Left kidney (tissue), 2 donors: ENCODE results near the gene DUSP12. TPM values are rescaled to one million over a fixed set of nuclear protein-coding genes. Genes with fewer than 3 reads are reported as not detected.
"Not testable (repeated sequence)": the region's sequence is repeated elsewhere in the genome, so short reads cannot be mapped to it uniquely, and the experiment has no call there.

ENCODE experiments used
- DNase-seq: peaks from one replicate; pipeline ENCODE4 v3.0.0-alpha.2; 2013
- polyA plus RNA-seq: library from polyadenylated mRNA; unstranded; fragments of 120-200 nt; gene quantifications from one replicate; pipeline ENCODE4 v1.2.1, GENCODE V29; 2013; ENCODE audit not compliant: insufficient read length

Gene DUSP12
- polyA plus RNA-seq, 1 donor: 44.9 TPM

DNA sequence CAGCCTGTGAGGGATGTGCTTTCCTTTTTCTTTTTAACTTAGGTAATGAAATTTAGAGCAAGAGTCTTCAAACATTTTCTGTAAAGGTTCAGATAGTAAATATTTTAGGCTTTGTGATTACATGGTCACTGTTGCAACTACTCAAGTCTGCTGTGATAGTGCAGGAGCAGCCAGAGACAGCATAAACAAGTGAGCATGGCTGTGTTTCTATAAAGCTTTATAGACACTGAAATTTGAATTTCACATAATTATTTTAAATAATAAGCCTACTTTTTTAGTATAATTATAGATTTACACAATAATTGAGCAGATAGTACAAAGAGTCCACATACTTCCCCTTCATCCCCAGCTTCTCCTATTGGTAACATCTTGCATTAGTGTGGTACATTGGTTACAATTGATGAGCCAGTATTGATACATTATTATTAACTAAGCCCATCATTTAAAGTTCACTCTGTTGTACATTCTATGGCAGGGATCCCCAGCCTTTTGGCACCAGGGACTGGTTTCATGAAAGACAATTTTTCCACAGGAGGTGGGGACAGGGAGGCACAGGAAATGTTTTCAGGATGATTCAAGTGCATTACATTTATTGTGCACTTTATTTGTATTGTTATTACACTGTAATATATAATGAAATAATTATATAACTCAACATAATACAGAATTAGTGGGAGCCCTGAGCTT, 19.5 kb downstream of the DUSP12 start:
- no peak for DNase-seq

DNA sequence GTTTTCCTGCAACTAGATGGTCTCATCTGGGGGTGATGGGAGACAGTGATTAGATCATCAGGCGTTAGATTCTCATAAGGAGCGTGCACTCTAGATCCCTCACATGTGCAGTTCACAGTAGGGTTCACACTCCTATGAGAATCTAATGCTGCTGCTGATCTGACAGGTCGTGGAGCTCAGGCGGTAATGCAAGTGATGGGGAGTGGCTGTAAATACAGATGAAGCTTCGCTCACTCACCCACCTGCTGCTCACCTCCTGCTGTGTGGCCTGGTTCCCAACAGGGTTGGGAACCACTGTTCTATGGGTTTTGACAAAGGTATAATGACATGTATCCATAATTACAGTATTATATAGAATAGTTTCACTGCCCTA, 20.1 kb downstream of the DUSP12 start:
- DNase-seq: not testable (repeated sequence)

- no peak for DNase-seq
Measured at GRCh38 chr1:161770250-161770649, 20.7 kb downstream of the DUSP12 start.

GRCh38 chr1:161771161-161771560, 21.6 kb downstream of the DUSP12 start:
- DNase-seq: no peak

DNA sequence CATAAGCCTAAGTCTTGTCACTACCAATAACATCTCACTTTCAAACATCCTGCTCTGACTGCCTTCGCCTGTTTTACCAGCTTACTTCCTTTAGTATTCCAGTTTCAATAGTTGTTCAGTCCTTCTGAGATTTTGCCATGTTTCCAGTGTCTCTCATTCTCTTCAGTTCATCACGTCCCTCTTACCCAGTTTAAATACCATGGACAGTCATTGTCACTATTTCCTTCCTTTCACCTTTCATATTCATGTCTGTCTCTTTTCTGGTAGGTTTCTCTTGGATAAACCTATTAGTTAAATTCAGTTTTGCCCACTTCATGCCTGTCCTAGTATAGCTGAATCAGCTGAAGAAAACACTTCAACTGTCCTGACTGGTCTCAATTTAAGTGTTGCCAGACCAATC, 22.4 kb downstream of the DUSP12 start:
- DNase-seq: no peak

GRCh38 chr1:161772397-161772796, 22.8 kb downstream of the DUSP12 start:
- DNase-seq: no peak

GRCh38 chr1:161773791-161774190, 24.2 kb downstream of the DUSP12 start:
- DNase-seq: no peak

DNA sequence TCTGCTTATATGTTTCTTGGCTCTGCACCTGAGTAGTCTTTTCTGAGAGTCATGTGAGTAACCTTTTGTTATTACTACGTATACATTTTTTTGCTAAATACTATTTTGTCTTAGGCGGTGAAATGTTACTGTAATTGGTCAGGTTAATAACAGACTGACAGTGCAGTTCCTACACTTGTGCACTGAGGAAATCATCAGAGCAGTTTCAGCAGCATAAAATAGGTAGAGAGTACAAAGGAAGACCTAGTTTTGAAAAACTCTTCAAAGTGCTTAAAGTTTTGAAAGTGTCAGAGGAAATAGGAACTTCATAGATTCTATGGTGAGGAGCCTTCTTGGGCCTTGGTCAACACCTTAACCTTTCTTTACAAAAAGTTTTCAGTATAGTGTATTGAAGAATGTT, 27.7 kb downstream of the DUSP12 start:
- no peak for DNase-seq

DNA sequence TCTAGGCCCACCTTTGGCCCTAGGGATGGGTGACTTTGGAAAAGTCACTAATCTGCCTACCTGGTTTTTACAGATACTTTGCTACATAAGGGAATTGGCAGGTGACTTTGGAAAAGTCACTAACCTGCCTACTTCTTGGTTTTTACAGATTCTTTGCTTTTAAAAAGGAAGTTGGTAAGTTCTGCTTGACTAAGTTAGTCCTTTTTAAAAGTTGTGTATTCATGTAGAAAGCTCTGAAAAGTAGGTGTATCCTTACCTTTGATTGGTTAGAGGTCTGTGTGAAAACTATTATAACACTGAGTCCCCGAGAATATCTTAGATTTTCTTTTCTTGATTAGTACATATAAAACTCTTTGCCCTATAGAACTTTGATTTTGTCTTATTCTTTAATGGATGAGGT, 28.9 kb downstream of the DUSP12 start:
- no peak for DNase-seq

DNA sequence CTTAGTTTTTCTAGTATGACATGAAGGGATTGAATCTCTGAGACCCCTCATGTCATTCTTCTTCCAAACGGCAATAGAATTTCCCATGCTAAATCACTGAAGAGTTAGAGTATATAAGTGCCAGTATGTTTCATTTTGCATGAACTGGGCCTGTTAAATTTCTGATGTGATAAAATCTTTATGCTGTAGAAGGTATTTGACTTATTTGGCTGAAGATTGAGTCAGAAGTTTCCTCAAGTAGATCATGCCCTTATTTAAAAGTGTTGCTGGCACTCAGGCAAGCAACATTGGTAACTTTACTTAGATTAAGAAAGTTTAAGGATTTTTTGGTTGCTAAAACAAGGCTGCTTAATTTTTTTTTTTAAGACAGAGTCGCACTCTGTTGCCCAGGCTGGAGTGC, 29.8 kb downstream of the DUSP12 start:
- DNase-seq: no peak

- DNase-seq: no peak
Measured at GRCh38 chr1:161781995-161782394, 32.4 kb downstream of the DUSP12 start.

- no peak for DNase-seq
Measured at GRCh38 chr1:161782886-161783285, 33.3 kb downstream of the DUSP12 start.

GRCh38 chr1:161784968-161785367, 35.4 kb downstream of the DUSP12 start:
- DNase-seq: no peak

GRCh38 chr1:161787355-161787754, 37.8 kb downstream of the DUSP12 start:
- DNase-seq: no peak

DNA sequence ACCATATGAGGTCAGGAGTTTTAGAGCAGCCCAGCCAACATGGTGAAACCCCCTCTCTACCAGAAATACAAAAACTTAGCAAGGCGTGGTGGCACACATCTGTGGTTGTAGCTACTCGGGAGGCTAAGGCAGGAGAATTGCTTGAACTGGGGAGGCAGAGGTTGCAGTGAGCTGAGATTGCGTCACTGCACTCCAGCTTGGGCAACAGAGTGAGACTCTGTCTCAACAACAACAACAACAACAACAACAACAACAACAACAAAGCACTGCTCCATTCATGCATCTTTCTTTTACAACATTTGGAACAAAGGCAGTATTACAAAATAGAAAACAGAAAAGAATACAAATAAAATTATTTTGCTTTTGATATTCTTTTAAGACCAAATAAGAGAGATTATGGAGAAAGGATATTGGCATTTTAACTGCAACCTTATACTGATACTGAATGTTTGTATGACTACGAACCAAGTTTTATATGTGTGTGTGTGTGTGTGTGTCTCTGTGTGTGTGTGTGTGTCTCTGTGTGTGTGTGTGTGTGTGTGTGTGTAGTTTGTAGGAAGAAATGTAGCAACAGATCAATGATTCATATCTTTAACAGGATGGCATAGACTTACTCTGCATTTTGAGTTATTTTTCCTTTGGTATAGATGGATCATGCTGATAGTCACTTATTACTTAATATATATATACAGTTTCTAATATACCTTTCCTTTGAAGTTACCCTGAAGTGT, 41.2 kb downstream of the DUSP12 start:
- no peak for DNase-seq

DNA sequence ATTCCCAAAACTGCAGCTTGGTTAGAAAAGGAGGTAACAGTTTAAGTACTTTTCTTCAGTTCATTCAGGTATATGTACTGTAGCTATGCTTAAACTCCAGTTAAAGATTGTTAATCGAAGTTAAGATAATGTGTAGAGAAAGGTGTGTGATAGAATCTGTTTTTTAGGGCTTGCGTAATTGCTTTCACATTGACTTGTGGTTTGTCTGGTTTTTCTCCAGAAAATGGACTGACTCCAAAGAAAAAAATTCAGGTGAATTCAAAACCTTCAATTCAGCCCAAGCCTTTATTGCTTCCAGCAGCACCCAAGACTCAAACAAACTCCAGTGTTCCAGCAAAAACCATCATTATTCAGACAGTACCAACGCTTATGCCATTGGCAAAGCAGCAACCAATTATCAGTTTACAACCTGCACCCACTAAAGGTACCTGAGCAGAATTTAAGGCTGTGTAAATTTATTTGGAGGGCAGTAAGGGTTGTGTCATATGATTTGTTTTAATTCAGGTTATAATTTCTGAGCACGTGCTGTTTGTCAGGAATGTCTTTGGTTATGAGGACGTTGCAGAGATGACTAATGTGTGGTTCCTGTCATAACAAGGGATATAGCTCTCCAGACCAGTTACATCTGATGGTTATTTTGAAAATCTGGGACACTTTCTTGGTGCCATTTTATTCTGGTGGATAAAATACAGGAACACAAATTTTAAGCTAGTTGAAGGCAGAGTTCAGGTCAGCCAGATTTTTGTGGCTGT, 42.5 kb downstream of the DUSP12 start:
- DNase-seq: no peak

DNA sequence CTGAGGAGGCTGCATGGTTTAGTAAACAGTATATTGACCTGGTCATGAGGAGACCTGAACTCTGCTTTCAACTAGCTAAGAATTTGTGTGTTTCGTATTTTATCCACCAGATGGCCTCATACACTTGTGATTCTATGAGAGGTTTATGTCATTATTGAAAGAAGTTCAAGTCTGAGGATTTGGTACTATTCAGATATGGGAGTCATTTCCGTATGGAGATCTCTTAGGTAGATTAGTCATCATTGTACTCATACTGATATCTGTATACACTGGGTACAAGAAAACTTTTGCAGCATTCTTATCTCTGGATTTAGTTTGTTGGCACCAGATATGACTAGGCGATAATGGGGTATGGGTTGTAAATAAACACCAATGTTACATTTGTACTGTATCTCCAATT, 43.2 kb downstream of the DUSP12 start:
- peak; percentile 46 for DNase-seq

GRCh38 chr1:161799792-161800191, 50.2 kb downstream of the DUSP12 start:
- DNase-seq: no peak

GRCh38 chr1:161801955-161802354, 52.4 kb downstream of the DUSP12 start:
- no peak for DNase-seq

DNA sequence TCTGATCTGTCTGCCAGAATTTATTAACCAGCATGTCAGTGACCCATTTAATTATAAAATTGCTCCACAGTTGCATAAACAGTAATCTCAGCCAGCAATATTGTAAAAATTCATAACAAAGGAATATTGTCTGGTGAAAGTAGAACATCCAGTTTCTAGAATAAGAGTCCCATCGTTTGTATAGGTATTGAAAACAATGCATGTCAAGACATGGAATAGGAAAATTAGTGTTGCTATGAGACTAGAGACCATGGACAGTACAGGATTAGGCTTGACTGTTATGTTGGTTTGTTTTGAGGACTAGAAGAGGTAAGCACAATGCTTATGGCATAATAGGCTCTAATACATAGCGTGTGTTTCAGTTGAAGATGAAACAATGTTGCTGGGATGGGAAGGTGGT, 53.6 kb downstream of the DUSP12 start:
- no peak for DNase-seq

GRCh38 chr1:161805399-161806197, 56.0 kb downstream of the DUSP12 start:
- DNase-seq: no peak
